SU-DHL-6 (cell line): Measurements from ENCODE around the gene RAI14.
"Not testable (repeated sequence)": the region's sequence is repeated elsewhere in the genome, so short reads cannot be mapped to it uniquely, and the experiment has no call there.

ENCODE experiments used
- H2AFZ ChIP-seq: fragments of 200-600 bp; sonication (generic); 2 replicates; pipeline ENCODE4 v1.6.1; 2014; ENCODE audit warnings: low read depth, mild to moderate bottlenecking, moderate library complexity, mixed read lengths, antibody characterized with exemption, low read length; ENCODE audit not compliant: severe bottlenecking
- H3F3A ChIP-seq: fragments of 200-600 bp; shearing (Covaris generic); 2 replicates; pipeline ENCODE4 v1.6.0; 2016; ENCODE audit warnings: antibody characterized with exemption, mild to moderate bottlenecking; ENCODE audit not compliant: insufficient read depth
- H3K27ac ChIP-seq: fragments of 200-600 bp; sonication (generic); 2 replicates; pipeline ENCODE4 v1.5.1; 2016; ENCODE audit warnings: low read depth, mild to moderate bottlenecking, low read length, moderate library complexity, mixed read lengths
- H3K27me3 ChIP-seq: fragments of 200-600 bp; sonication (generic), shearing (Covaris generic); 2 replicates; pipeline ENCODE4 v1.6.0; 2014; ENCODE audit warnings: mild to moderate bottlenecking, low read length
- H3K36me3 ChIP-seq: fragments of 200-600 bp; sonication (generic); 2 replicates; pipeline ENCODE4 v1.6.1; 2014; ENCODE audit warnings: mild to moderate bottlenecking, low read length, mixed read lengths
- H3K4me2 ChIP-seq: fragments of 300-600, 200-600 bp; shearing (Covaris generic), sonication (generic); 2 replicates; pipeline ENCODE4 v1.6.0; 2014; ENCODE audit warnings: low read length, low read depth, mild to moderate bottlenecking; ENCODE audit not compliant: poor library complexity, severe bottlenecking
- H3K4me3 ChIP-seq: fragments of 200-600 bp; sonication (generic); 2 replicates; pipeline ENCODE4 v1.5.1; 2014; ENCODE audit warnings: antibody characterized with exemption, low read length, mild to moderate bottlenecking, mixed read lengths; ENCODE audit not compliant: insufficient read depth, poor library complexity, severe bottlenecking
- H3K79me2 ChIP-seq: fragments of 200-600 bp; sonication (generic); 2 replicates; pipeline ENCODE4 v1.6.1; 2014; ENCODE audit warnings: mild to moderate bottlenecking, low read length, moderate library complexity; ENCODE audit not compliant: insufficient read depth
- H3K9ac ChIP-seq: fragments of 200-600 bp; sonication (generic); 2 replicates; pipeline ENCODE4 v1.7.0; 2014; ENCODE audit warnings: mild to moderate bottlenecking, low read length
- H3K9me2 ChIP-seq: fragments of 200-600 bp; sonication (generic); replicated peaks from 2 replicates; pipeline ENCODE4 v1.6.1; 2014; ENCODE audit warnings: low read length; ENCODE audit not compliant: insufficient read depth
- H3K9me3 ChIP-seq: fragments of 200-600 bp; sonication (generic); 2 replicates; pipeline ENCODE4 v1.6.1; 2014; ENCODE audit warnings: low read length, mixed read lengths; ENCODE audit not compliant: insufficient read depth
- H4K20me1 ChIP-seq: fragments of 200-600 bp; sonication (generic); 2 replicates; pipeline ENCODE4 v1.6.1; 2014; ENCODE audit warnings: low read depth, mild to moderate bottlenecking, antibody characterized with exemption, low read length, moderate library complexity, mixed read lengths
- CTCF ChIP-seq: fragments of 200-600 bp; sonication (generic); IDR thresholded peaks from one replicate; pipeline ENCODE4 v1.5.1; 2017; ENCODE audit warnings: antibody characterized with exemption, mild to moderate bottlenecking, low read length, moderate library complexity; ENCODE audit not compliant: insufficient read depth, poor library complexity, severe bottlenecking
- EZH2phosphoT487 ChIP-seq: fragments of 200-600 bp; sonication (generic), shearing (Covaris generic); conservative IDR thresholded peaks from 2 replicates; pipeline ENCODE4 v1.6.1; 2018; ENCODE audit warnings: mild to moderate bottlenecking, antibody characterized with exemption, low read length, moderate library complexity, mixed read lengths

Gene RAI14

GRCh38 chr5:34778091-34778850 lies 122.1 kb downstream of the RAI14 start:
- Histone ChIP-seq H3K9ac (no peak overlapping the region), H3K27ac (no peak overlapping the region), H3K4me2 (no peak overlapping the region), H3K79me2 (no peaks in the 10 kb centered on the region), H4K20me1 (no peaks in the 10 kb centered on the region), H3K9me2 (no peaks in the 10 kb centered on the region), H3K4me3 (no peak overlapping the region), H3K36me3 (no peaks in the 10 kb centered on the region), H3K27me3 (no peaks in the 10 kb centered on the region), H3F3A (no peaks in the 10 kb centered on the region), H2AFZ (no peak overlapping the region), H3K9me3 (no peaks in the 10 kb centered on the region)
- no peak for TF ChIP-seq EZH2phosphoT487
- TF ChIP-seq CTCF: no peak

- H2AFZ ChIP-seq, H3K79me2 ChIP-seq, H3K27ac ChIP-seq, H3K9me2 ChIP-seq, H4K20me1 ChIP-seq, H3F3A ChIP-seq, H3K9ac ChIP-seq, H3K4me3 ChIP-seq, H3K4me2 ChIP-seq, H3K9me3 ChIP-seq, H3K36me3 ChIP-seq, H3K27me3 ChIP-seq: not testable (repeated sequence)
These were observed 127.8 kb downstream of the RAI14 start for GRCh38 chr5:34783892-34784291.

- no peak overlapping the region for H2AFZ ChIP-seq
- H4K20me1 ChIP-seq: no peaks in the 10 kb centered on the region
- no peaks in the 10 kb centered on the region for H3K27me3 ChIP-seq
- H3F3A ChIP-seq: no peaks in the 10 kb centered on the region
- H3K9ac ChIP-seq: no peak overlapping the region
- H3K4me2 ChIP-seq: no peak overlapping the region
- no peak overlapping the region for H3K4me3 ChIP-seq
- H3K79me2 ChIP-seq: no peaks in the 10 kb centered on the region
- no peaks in the 10 kb centered on the region for H3K9me3 ChIP-seq
- no peaks in the 10 kb centered on the region for H3K9me2 ChIP-seq
- no peaks in the 10 kb centered on the region for H3K36me3 ChIP-seq
- no peak for TF ChIP-seq EZH2phosphoT487
- TF ChIP-seq CTCF: no peak
- H3K27ac ChIP-seq: no peak overlapping the region
These were observed 130.9 kb downstream of the RAI14 start for GRCh38 chr5:34787035-34787434.

- Histone ChIP-seq H3K9ac (no peak overlapping the region), H3K4me3 (no peak overlapping the region), H3K9me2 (no peaks in the 10 kb centered on the region), H3K79me2 (no peaks in the 10 kb centered on the region), H3K27me3 (no peaks in the 10 kb centered on the region), H3K4me2 (no peak overlapping the region), H3K9me3 (no peaks in the 10 kb centered on the region), H3F3A (no peaks in the 10 kb centered on the region), H3K27ac (no peak overlapping the region), H2AFZ (no peak overlapping the region), H3K36me3 (no peaks in the 10 kb centered on the region), H4K20me1 (no peaks in the 10 kb centered on the region)
- no peak for TF ChIP-seq CTCF
- TF ChIP-seq EZH2phosphoT487: no peak
These were observed 132.9 kb downstream of the RAI14 start for GRCh38 chr5:34789021-34789531.
